GM19239 (cell line): ENCODE results near the gene ARL5C.
A peak's percentile ranks its signal among the peaks of the same experiment; 100 is the strongest.
"Not testable (repeated sequence)": the region's sequence is repeated elsewhere in the genome, so short reads cannot be mapped to it uniquely, and the experiment has no call there.

Experiments used
- DNase-seq: peaks from one replicate; pipeline ENCODE4 v3.0.0; 2011; ENCODE audit warnings: low spot score; ENCODE audit not compliant: insufficient read length
- FAIRE-seq: peaks from 2 replicates; lab custom pipeline; 2011; peaks lifted over from hg19 to GRCh38; lab: Jason Lieb, UNC

The ARL5C gene

DNA sequence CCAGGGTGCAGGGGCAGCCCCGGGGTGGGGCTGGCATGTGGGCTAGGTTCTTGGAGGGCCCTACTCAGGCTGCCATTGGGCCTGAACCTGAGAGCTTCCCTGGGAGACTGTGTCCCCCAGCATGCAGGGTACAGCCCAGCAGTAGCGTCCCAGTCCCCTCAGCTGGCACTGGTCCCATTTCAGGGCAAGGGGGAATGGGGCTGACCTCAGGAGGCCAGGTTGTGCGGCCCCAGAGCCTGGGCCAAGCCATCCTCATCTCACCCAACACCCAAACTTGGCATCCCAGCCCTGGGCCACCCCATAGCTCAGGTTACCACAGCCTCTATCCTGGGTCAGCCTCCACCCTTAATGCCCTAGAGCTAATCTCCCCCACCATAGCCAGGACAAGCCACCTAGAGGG lies 20.8 kb downstream of the ARL5C start:
- no peak for FAIRE-seq

DNA sequence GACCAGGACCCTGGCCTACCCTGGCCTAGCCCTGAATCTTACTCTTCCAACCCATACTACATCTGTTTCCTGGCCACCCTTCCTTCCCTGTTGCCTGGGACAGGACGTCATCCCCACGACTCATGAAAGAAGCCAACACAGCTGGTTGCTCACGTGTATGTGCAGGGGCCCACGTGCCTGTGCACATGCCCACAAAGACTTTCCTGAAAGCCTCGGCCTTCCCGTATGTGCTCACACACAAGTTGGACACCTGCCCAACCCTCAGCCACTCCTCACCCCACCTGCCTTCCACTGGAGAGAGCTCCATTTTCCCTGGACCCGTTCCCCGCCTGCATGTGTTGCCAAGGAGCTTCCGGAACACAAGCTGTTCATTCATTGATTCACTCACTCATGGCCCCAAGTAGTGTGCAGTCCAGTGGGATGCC lies 21.5 kb downstream of the ARL5C start:
- DNase-seq: no peak

More for the DNA sequence above, 20.8 kb downstream of the ARL5C start:
- DNase-seq: no peak

DNA sequence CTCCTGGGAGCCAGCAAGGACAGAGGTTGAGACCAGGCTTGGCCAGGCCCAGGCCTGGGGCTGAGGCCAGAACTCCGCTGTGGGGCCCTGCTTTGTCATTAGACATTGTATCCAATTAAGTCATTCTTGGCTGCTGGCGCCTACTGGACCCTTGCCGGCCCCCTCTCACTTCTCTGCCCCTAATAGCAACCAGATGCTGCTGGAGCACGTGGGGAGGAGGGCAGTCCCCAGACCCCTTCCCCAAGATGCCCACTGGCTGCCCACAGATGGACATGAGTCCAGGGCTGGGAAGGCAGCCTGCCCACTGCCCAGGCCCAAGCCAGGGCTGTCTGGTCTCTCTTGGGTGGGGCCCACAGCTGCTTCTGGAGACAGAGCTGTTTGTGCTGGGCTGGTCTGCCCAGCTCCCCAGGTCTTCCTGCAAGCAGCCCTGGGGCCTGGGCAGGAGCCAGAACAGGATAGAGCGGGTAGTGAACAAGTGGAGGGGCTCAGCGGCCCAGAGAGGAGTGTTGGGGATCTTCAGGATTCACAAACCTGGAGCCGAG lies 22.3 kb downstream of the ARL5C start:
- DNase-seq (no peak), FAIRE-seq (no peak)

More for the DNA sequence above, 21.5 kb downstream of the ARL5C start:
- no peak for FAIRE-seq

DNA sequence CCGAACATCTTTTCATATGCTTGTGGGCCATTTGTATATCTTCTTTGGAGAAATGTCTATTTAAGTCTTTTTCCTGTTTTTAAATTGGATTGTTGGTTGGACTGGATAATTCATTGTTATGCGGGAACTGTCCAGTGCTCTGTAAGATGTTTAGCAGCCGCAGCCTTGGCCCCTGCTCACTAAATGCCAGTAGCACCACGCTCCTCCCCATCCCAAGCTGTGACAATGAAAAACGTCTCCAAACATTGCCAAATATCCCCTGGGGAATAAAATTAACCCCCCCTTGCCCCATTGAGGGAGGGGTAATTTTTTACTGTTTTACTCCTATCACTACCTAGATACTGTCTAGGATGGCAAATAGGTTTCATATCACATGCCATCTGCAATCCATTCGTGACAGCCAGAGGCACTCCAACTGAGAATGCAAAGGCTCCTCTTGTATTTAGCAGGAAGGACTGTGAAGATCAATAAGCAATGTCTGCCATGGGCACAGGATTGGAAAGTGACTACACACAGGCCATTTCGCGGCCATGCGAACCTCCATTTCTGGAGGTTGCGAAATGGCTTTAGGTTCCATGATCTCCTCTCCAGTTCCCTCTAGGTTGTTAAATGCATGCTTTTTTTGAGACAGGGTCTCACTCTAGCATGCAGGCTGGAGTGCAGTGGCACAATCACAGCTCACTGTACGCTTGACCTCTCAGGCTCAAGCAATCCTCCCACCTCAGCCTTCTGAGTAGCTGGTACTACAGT lies 23.9 kb downstream of the ARL5C start:
- DNase-seq: no peak
- no peak for FAIRE-seq

DNA sequence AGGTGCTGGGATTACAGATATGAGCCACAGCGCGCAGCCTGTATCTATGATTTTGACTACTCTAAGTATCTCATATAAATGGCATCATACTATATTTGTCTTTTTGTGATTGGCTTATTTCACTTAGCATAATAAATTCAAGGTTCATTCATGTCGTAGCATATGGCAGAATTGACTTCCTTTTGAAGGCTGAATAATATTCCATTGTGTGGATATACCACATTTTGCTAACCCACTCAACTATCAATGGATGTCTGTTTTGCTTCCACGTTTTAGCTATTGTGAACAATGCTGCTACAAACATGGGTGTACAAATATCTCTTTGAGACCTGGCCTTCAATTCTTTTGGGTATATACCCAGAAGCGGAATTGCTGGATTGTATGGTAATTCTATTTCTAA lies 24.7 kb downstream of the ARL5C start:
- FAIRE-seq: no peak
- no peak for DNase-seq

DNA sequence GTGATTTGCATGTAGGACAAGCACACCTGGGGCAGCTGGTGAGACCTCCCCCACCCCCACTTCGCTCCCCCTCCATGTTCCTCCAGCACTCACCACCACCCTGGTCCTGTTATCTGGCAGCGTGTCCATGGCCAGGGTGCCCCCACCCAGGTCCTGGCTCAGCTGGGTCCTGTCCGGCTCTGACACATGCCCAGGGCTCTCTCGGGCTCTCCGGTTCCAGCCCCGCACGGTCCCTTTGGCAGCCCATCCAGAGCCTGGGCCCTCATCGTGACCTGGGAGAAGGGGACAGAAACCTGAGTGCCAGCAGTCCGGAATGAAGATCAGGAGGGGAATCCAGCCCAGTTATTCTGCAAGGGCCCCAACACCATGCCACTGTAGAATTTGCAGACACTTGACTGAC lies 26.4 kb downstream of the ARL5C start:
- FAIRE-seq (no peak), DNase-seq (no peak)

DNA sequence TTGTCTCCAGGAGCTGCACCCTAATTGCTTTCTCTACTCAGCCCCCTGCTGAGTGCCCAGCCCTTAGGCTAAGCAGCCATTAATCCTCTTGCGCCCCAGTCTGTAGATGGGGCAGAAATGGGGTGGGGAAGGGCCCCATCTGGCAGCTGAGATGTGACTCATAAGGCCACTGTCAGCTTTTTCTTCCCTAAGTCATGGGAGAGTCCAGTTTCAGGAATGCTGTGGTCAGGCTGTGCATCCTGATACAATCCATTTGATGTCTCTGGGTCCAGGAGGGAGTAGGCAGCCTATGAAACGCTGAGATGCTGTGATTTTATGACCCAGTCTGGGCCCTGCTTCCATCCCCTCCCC lies 26.8 kb downstream of the ARL5C start:
- DNase-seq: no peak

DNA sequence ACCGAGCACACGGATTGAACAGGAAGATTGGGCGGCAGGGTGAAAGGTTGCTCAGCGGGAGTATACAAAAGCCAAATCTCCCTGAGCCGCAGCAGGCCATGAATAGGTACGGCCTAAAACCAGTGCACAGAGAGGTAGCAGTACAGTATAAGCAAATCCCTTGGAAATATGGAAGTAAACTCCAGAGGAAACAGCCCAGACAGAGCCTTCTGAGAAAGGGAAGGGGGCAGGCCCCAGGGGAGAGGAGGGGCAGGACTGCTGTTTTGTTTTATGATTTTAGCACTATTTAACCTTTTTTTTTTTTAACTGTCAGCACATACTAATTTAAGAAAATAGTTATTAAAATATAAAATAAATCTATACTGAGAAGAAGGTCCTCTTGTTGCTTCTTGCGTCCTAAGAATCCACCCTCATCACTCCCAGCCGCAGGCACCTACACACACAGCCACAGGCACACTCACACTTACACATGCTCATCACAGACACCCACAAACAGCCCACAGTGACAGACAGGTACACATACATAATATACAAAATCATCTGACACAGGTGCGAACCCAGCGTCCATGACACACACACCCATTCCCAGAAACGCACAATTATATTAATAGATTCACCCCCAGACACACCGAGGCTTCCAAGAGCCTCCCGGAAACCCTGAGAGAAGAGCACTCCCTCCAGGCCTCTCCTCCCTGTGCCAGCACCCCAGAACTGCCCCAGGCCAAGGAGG lies 27.4 kb downstream of the ARL5C start:
- FAIRE-seq (no peak), DNase-seq (no peak)

More for the DNA sequence above, 26.8 kb downstream of the ARL5C start:
- FAIRE-seq: no peak

DNA sequence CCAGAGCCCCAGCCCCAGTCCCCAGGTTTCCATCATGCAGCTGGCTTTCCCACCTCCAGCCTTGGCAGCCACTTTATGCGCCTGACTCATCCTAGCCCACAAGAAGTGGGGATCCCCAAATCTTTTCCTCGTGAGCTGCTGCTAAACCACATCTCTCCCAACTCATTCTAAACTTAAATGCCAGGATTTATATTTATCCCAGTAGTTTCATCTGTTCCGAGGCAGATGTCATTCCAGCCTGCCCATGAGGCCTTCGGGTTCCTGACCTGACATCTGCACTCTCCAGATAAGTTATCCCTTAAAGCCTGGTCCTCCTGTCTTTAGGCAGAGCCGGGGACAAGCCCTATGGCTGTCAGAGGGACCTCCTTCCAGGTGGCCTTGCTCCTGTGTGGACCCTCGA lies 31.1 kb downstream of the ARL5C start:
- DNase-seq: no peak
- no peak for FAIRE-seq

DNA sequence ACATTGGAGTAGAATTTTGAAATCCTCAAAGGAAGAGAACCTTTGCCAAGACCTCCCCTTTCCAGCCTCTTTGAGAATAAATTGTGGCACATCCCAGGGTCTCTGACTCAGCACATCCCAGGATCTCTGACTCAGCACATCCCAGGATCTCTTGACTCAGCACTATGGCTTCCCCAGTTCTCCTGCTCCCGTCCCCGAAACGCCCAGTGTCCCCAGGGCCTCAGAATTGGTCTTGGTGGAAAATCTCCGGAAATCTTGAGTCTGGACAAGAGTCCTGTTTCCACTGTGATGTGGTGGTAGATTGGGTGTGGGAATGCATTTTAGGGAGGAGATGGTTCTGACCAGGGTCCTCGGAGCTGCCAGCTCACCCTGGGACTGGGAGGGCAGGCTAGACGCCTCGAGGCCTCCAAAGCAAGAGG lies 33.8 kb downstream of the ARL5C start:
- DNase-seq: no peak
- no peak for FAIRE-seq

DNA sequence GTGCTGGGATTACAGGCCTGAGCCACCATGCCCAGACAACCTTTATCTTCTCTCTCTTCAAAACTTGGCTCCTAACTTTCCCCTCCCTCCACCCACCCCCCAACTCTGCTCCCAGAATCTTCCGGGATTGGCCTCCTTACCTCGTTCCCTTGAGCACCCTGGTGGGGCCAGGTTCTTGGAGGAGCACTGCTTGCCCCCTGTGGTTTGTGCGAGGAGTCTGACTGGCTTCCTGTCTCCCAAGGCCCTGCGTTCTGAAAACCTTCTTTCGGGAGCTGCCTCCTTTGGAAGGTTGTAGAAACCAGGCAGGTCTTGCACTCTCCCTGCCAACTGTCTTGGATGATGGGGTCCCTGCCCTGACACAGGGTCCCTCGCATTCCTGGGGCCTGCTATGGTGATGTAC lies 34.3 kb downstream of the ARL5C start:
- FAIRE-seq (no peak), DNase-seq (no peak)

DNA sequence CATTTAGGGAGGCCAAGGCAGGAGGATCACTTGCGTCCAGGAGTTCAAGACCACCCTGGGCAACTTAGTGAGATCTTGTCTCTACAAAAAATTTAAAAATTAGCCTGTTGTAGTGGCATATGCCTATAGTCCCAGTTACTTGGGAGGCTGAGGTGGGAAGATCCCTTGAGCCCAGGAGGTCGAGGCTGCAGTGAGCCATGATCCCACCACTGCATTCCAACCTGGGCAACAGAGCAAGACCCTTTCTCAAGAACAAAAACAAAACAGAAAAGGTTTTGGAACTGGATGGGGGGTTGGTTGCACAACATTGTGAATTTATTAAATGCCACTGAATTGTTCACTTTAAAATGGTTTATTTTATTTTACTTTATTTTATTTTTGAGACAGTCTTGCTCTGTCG lies 35.8 kb downstream of the ARL5C start:
- FAIRE-seq: no peak
- no peak for DNase-seq

DNA sequence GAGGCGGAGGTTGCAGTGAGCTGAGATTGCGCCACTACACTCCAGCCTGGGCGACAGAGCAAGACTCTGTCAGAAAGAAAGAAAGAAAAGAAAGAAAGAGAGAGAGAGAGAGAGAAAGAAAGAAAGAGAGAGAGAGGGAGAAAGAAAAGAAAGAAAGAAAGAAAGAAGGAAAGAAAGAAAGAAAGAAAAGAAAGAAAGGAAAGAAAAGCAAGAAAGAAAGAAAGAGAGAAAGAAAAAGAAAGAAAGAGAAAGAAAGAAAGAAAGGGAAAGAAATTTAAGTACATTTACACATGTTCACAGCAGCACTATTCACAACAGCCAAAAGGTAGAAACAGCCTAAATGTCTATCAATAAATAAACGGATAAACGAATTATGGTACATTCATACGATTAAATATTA lies 36.4 kb downstream of the ARL5C start:
- DNase-seq, FAIRE-seq: not testable (repeated sequence)

DNA sequence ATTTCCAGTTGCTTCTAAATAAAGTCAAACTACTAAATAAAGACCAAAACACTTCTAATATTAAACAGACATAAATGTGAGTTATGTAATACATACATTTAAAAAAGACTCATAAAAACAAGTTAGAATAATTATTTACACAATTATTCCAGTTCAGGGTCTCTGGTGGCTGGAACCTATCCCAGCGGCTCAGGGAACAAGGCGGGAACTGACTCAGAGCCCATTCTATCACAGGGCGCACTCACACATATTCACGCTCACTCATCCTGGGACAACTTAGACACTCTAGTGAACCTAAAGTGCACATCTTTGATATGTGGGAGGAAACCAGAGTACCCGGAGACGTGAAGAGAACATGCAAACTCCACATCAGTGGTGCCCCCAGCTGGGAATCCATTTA lies 39.5 kb downstream of the ARL5C start:
- DNase-seq: no peak
- FAIRE-seq: no peak

DNA sequence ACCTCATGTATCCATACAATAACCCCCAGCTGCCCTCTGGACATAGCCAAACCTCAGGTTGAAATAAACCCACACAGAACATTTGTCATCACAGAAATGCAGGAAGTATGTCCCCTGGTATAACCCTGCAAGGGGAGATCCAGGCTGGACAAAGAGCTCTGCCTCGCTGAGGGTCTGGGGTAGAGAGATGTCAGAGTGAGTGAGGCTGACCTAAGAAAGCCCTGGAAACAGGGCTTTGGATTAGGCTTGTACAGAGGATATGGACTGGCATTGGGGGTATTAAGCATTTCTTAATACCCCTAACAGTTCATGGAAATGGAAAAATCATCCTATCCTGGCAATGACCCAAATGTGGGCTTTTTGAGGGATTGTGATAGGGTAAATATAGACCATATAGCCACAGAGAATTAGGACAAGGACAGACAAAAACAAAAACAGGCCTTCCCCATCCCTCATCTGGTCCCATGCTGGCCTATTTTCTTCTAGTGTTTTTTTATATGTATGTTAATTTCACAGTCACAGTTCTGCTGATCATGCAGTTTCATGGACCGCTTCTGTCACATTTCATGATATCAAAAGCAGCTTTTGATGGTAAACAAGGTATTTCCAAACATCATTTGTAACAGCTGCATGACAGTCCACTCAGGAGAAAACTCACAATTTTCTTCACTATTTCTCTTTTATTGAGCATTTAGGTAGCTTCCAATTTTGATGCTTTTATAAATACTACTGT lies 40.7 kb downstream of the ARL5C start:
- DNase-seq (no peak), FAIRE-seq (no peak)

DNA sequence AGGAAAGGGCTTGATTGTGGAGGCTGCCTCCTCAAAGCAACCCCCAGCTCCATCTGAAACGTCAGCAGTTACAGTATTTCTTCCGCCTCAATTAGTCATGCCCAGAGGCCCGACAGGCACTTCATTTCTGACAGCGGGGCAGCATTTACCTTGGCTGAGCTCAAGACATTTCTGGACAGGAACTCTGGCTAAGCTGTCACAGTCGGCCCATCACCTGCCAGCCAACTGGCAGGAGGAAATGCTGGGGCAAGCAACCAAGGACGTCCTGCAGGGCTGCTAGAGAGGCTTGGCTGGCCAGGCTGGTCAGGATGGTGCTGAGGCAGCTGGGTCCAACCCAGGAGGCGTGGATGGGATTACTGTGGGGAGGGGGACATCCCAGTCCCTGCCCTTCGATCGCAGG lies 42.3 kb downstream of the ARL5C start:
- FAIRE-seq (no peak), DNase-seq (no peak)

DNA sequence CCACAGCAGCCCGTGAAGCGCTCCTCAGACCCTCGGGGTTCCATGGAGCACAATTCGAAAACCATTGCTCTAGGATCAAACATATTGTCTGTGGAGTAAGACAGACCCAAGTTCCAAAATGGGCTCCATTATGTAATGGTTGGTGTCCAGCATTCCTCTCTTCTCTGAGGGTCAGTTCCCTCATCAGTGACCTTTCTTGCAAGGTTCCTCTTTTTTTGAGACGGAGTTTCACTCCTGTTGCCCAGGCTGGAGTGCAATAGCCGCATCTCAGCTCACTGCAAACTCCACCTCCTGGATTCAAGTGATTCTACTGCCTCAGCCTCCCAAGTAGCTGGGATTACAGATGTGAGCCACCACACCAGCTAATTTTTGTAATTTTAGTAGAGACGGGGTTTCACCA lies 43.0 kb downstream of the ARL5C start:
- FAIRE-seq: no peak
- no peak for DNase-seq

DNA sequence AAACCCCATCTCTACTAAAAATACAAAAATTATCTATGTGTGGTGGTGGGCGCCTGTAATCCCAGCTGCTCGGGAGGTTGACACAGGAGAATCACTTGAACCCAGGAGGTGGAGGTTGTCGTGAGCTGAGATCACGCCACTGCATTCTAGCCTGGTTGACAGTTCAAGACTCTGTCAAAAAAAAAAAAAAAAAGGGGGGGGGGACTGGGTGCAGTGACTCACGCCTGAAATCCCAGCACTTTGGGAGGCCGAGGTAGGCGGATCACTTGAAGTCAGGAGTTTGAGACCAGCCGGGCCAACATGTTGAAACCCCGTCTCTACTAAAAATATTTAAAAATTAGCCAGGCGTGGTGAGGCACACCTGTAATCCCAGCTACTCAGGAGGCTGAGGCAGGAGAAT lies 44.0 kb downstream of the ARL5C start:
- not testable (repeated sequence) for FAIRE-seq, DNase-seq

DNA sequence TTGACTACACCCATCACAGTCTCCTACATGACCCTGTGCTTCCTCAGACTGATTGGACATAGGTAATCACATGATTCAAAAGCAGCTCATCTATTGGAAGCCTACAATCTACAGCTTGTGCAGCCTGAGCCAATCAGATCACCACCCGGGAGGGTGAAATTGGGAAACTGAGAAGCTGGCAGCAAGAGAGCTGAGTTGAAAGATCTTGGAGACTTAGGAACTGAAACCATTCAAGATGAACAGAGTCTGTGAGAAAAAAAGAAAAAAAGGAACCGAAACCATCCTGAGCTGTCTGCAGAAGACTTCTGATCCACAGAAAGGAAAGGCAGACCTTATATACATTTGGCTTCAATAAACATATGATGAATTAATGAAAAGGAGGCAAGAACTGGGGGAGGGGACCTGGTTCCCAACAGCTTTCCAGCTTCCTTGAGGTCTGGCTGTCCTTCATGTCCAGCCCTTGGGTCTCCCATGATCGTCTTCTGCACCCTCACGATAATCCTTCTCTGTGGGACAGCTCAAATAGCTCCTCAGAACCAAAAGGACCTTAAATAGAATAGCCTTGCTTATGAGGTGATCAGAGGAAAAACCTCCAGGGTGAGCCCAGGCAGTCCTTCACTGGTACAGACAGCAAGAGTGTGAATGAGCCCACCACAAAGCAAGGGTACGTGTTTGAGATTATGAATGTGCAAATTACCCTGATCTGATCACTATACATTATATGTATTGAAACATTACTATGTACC lies 47.1 kb downstream of the ARL5C start:
- peak; percentile 95 for FAIRE-seq

DNA sequence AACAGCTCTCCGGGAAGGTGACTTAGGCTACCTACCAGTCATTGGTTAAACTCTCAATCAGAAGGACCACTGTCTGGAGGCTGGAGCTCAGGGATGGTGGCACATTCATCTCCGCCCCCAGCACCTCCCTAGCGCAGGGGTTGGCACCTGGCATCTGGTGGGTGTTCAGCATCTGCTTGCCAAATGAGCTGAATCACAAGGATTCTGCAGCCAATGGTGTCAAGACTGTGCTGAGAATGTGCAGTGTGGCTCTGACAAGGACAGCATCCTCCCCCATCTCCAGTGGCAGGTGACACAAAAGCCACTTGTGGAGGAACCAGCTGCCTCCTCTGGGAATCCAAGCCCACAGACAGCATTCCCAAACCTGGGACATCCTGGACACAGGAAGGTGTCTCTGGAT lies 49.7 kb downstream of the ARL5C start:
- DNase-seq: no peak
- no peak for FAIRE-seq

More for the DNA sequence above, 47.1 kb downstream of the ARL5C start:
- peak; percentile 67 for DNase-seq
